GM12801 (cell line): ENCODE measurements around the gene NFIX.

Experiments
- TF ChIP-seq, protein P1 (sequence below): IDR thresholded peaks from one replicate; pipeline ENCODE4 v1.5.1; 2011; ENCODE audit warnings: control low read depth; ENCODE audit not compliant: insufficient read length; ENCODE audit errors: extremely low read depth

Gene NFIX

DNA sequence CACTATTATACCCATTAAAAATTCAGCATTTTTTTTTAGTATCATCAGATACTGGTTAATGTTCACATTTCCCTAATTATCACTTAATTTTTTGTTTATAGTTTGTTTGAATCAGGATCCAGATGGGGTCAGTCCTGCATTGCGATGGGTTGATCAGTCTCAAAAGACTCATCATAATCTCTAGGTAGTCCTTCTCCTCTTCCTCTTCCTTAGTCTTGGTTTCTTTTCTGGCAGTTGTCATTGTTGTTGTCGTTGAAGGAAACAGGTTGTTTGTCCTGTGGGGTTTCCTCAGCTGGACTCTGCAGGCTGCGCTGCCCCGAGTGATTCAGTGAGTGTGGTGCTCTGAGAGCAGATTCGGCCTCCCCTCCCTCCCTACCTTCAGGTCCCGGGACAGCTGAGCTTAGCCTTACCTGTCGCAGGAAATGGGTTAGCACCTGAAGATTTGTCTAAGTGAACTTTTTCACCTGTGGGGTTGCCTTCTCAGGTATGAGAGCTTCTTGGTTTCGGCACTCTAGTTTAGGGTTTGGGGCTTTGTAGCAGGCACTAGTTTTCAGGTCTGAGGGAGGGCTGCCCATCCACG is 34.1 kb downstream of the NFIX start:
- TF ChIP-seq, protein P1, sequence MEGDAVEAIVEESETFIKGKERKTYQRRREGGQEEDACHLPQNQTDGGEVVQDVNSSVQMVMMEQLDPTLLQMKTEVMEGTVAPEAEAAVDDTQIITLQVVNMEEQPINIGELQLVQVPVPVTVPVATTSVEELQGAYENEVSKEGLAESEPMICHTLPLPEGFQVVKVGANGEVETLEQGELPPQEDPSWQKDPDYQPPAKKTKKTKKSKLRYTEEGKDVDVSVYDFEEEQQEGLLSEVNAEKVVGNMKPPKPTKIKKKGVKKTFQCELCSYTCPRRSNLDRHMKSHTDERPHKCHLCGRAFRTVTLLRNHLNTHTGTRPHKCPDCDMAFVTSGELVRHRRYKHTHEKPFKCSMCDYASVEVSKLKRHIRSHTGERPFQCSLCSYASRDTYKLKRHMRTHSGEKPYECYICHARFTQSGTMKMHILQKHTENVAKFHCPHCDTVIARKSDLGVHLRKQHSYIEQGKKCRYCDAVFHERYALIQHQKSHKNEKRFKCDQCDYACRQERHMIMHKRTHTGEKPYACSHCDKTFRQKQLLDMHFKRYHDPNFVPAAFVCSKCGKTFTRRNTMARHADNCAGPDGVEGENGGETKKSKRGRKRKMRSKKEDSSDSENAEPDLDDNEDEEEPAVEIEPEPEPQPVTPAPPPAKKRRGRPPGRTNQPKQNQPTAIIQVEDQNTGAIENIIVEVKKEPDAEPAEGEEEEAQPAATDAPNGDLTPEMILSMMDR, result no peak

DNA sequence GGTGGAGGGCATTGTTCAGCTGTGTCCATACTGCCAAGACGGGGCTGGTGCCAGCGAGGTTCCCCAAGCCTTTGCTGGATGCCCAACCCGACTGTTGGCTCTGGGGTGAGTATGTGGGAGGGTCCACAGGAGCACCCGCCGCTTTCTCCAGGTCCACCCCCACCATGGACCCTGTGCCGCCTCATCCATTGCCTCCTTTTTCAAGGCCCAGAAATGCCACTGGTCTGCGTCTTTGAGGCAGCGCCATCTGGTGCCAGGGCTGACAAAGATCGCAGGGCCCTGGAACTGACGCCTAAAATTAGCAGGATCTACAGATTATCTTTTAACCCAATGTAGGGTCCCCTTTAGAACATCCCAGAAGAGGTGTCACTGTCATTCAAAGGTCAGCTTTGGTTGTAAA is 34.6 kb downstream of the NFIX start:
- TF ChIP-seq, protein P1, result no peak

DNA sequence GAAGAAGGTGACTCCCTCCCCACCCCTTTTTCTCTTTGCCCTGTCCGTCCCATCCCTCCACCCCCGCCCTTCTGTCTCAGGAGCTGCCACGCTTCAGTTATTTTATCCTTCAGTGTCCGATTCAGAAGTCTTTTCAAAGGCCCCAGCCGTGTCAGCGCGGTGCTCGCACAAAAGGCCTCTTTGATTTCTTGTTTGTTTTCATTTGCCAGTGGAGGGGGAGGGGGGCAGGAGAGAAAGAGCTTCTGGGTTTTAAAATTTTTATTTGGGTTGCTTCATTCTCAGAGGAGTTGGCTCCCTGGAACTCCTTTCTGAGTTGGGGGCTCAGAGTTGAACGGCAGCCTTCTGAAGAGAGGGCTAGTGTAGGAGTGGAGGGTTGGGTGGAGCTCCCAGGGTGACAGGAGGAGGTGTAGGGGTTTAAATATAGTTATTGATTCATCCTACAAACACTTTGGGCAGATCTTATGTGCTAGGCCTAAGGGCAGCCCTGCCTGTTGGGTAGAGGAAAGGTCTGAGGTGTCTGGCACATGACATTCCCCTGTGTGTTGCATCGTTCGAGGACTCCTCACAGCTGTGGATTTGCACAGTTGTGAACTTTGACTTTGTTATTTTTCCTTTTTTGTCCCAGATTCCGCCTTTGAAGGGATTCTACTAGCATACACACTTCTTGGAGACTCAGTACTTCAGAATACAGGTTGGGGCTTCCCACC is 36.8 kb downstream of the NFIX start:
- TF ChIP-seq, protein P1, result no peak

DNA sequence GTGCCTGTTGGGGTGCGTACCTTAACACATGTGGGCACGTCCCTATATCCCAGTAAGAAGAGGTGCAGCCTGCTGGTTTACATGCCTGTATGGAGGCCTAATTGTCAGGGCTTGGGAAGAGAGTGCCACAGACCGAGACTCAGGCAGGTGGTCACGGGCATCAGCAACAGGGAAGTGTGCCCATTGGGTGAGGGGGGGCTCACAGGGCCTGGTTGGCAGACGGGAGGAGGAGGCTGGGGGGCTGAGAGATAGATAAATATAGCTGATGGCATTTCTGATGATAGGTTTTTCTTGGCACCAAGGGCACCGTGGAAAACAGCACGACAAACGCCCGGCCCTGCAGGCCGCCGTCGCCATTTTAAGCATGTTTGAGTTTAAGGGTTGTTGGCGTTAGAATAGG is 37.6 kb downstream of the NFIX start:
- TF ChIP-seq, protein P1, result no peak

DNA sequence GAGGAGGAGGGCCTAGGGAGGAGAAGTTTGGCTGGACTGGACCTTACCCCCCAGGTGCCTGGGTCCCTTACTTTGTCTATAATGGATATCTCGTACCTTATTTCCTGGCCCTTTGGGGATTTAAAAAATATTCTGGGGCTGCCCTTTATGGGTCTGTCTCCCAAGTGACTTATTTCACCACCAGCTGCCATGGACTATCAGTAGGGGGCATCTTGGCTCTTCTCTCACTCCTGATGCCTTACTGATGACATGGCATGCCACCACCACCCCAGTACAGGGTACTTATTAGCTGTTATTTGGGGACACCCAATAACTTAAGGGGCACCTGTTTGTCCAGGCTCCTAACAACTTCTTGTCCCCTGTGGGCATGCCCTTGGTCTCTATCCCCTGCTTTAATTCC is 38.0 kb downstream of the NFIX start:
- TF ChIP-seq, protein P1, result no peak

DNA sequence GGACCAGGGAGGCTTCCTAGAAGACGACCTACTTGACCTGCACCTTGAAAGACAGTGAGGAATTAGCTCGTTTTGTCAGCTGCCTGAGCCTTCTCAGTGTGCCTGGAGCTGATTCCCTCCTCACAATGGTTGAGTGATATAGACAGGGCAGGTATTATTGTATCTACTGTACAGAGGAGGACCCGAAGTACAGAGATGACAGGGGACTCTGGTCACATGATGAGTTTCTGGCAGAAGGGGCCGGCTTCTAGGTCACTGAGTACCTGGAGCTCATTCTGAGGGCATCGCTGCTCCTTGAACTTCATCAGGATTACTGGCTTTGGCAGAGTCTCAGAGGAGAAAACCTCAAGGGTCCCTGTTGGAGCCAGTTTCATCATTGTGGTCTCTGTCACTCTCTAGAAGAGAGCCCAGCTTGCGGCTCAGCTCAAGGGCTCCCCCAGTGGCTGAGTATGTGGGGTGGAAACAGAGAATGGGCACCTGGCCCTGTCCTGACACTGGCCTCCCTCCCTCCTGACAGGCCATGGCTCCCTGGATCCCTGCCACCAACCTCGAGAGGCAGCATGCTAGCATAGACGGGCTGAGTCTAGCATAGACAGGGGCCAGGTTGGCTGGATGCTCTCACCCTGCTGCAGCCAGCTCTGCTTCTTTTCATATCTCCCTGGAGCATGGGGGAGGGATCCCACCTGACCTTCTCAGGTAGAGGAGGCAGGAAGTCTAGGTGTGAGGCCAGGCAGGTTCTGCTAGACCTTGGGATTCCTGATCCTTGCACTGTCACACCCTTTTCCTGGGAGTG is 38.7 kb downstream of the NFIX start:
- TF ChIP-seq, protein P1, result no peak

DNA sequence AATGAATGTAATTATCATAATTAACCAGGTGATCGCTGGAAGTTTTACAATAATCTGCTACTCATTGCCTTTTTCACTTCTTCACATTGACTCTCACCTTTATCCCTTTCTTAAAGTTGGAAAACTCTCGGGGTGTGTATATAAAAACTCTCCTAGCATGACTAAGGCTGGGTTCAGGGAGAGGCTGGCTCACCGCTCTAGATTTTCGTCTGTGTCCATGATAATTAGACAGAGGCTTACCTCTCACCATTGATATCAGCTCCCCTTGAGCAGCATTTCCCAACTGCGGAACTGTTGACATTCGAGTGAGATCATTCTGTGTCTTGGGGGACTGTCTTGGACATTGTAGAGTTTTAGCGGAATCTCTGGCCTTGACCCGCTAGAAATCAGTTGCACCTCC is 39.4 kb downstream of the NFIX start:
- TF ChIP-seq, protein P1, result no peak
